ENCODE results near the gene FAM107B.

The FAM107B gene

DNA sequence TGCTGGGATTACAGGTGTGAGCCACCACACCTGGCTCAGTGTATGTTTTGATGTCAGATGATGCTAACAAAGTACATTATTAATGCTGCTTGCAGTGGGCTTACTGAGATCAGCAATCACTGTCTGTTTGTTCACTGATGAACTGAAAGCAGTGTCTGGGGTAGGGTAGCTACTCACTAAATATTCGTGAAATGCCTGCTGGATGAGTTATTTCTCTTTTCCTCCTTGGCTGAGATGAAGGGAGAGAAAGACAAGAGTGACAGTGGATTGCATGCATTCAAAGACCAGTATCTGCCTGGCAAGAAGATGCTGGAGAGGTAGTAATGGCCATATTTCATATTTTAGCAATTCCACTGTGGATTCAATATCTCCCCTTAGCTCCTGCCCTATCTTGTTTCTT is 32.3 kb downstream of the FAM107B start:
- in situ Hi-C loops (cut with HindIII; ENCODE audit: low sequenced_read_pairs), result no loop called here
- DNase-seq (ENCODE audit: low read depth, low spot score), result no peak
- TF ChIP-seq, protein P1, sequence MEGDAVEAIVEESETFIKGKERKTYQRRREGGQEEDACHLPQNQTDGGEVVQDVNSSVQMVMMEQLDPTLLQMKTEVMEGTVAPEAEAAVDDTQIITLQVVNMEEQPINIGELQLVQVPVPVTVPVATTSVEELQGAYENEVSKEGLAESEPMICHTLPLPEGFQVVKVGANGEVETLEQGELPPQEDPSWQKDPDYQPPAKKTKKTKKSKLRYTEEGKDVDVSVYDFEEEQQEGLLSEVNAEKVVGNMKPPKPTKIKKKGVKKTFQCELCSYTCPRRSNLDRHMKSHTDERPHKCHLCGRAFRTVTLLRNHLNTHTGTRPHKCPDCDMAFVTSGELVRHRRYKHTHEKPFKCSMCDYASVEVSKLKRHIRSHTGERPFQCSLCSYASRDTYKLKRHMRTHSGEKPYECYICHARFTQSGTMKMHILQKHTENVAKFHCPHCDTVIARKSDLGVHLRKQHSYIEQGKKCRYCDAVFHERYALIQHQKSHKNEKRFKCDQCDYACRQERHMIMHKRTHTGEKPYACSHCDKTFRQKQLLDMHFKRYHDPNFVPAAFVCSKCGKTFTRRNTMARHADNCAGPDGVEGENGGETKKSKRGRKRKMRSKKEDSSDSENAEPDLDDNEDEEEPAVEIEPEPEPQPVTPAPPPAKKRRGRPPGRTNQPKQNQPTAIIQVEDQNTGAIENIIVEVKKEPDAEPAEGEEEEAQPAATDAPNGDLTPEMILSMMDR (IDR thresholded peaks at IDR 0.05; ENCODE audit: low read depth, low read length), result no peak
- no peak overlapping the region for H3K4me3 ChIP-seq (ENCODE audit: low read depth, low read length)

DNA sequence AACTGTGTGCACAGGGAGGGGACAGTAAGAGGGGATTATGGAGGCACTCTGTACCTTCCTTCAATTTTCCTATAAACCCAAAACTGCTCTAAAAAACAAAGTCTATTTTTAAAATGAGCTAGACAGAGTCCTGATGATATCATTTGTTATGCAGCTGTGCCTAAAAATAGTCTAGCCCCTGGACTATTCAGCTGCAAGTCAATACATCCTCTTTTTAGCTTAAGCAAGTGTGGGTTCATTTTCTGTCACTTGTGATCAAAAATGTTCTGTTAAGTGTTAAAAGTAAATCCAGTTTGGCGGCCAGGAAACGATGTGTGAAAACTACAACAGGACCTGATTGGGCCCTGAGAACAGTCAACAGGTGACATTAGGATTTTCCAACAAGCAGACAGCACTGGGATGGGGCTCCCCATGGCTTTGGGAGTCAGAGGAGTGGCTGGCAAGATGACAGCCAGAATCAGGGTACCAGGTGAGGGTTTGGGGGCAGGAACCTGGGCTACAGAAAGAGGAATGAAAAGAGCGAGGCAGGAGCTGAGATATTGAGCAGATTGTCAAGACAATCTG is 33.9 kb downstream of the FAM107B start:
- no peak for DNase-seq (ENCODE audit: low read depth, low spot score)
- in situ Hi-C loops (cut with HindIII; ENCODE audit: low sequenced_read_pairs), result no loop called here
- no peak overlapping the region for H3K4me3 ChIP-seq (ENCODE audit: low read depth, low read length)
- TF ChIP-seq, protein P1 (IDR thresholded peaks at IDR 0.05; ENCODE audit: low read depth, low read length), result no peak

DNA sequence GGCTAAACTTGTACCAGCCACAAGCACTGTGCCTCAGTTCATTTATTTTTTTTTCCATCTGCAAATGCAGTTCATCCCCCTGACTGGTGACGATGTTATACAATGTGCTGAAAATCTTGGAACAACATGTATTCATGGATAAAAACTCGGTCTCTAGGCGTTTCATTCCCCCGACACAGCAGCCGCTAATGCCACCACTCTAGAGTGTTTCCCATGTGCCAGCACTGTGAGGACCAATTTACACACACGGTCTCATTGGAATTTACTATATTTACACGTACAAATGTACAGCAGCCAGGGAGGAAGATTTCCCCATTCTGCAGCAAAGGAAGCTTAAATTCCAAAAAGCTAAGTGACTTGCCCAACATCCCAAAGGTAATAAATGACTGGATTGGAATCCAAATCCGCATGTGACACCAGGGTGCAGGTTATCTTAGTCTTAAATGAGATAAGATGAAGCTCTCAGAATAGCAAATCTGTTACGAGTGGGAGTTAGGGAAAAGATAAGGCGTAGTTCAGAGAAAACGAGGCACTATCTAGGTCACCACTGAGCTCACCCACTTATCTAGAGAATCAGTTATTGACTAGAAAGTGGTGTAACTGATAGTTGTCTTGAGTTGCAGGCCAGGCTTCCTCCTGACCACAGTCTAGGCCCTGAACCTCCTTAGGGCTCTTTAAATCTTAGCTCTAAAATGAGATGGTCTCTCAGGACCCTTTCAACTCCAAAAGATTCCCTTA is 36.7 kb downstream of the FAM107B start:
- TF ChIP-seq, protein P1 (IDR thresholded peaks at IDR 0.05; ENCODE audit: low read depth, low read length), result no peak
- in situ Hi-C loops (cut with HindIII; ENCODE audit: low sequenced_read_pairs), result no loop called here
- DNase-seq (ENCODE audit: low read depth, low spot score), result no peak
- no peak overlapping the region for H3K4me3 ChIP-seq (ENCODE audit: low read depth, low read length)

DNA sequence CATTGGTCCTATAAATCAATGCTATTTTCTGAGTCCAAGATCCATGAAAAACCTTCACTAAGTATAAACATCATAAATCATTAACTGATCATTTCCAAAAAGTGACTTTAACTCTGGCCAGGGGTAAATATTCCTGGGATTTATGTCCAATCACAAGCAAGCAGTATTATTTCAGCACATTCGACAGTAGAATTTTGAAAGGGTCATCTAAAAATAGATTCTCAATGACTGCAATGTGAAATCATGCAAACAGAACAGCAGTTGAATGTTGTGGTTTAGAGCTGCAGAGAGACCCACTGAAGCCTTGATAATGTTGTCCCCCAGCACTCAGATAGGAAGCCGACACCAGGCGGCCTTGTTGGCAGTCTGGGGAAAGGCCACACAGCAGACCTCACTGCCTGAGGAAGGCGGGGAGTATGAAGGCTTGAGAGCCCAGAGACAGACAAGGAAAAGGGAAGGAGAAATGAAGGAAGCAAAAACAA is 38.1 kb downstream of the FAM107B start:
- peak; percentile 43 for DNase-seq (ENCODE audit: low read depth, low spot score)
- TF ChIP-seq, protein P1 (IDR thresholded peaks at IDR 0.05; ENCODE audit: low read depth, low read length), result no peak
- H3K4me3 ChIP-seq (ENCODE audit: low read depth, low read length), result no peak overlapping the region
- in situ Hi-C loops (cut with HindIII; ENCODE audit: low sequenced_read_pairs), result no loop called here

DNA sequence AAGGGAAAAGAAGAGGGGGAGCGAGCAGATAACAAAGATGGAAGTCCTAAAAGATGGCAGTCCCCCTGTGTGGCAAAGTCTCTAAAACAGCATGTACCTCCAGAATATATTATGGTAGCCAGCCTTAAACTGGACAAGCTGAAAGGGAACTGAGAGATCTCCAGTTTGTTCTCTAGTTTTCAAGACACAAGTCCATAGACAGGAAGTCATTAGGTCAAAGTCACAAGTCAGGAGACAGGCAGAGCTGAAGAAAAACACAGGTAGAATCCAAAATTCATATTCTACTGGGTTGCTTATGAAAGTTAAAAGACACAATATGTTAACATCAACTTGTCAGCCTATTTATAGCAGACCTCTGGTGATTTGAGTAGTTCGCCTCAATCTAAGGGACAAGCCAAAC is 38.7 kb downstream of the FAM107B start:
- H3K4me3 ChIP-seq (ENCODE audit: low read depth, low read length), result no peak overlapping the region
- DNase-seq (ENCODE audit: low read depth, low spot score), result no peak
- TF ChIP-seq, protein P1 (IDR thresholded peaks at IDR 0.05; ENCODE audit: low read depth, low read length), result no peak
- in situ Hi-C loops (cut with HindIII; ENCODE audit: low sequenced_read_pairs), result no loop called here

DNA sequence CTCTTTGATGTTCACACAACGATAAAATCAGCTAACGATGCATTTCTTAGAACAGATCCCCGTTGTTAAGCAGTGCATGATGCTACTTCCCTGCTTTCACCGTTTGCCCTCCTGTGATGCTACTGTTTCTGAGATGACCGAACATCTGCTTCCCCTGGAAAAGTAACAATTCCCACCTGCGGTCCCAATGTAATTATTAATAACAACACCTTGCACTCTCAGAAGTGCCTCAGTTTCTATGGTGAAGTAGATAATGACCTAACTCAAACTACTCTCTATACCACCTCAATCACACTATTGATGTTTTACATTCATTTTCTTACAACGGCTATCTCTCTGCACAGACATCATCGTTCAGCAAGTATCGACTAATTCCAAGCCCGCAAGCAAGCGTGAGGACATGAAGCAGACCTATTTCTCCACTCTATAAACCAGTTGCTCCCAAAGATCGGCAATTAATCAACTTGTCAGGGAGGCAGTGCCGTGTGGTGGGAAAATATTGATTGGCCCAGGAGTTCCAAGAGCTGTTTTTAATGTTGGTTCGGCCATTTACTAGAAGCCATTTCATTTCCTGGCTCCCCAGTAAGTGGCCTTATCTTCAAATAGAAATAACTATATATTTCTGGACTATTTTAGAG is 42.7 kb downstream of the FAM107B start:
- no peak for DNase-seq (ENCODE audit: low read depth, low spot score)
- in situ Hi-C loops (cut with HindIII; ENCODE audit: low sequenced_read_pairs), result no loop called here
- TF ChIP-seq, protein P1 (IDR thresholded peaks at IDR 0.05; ENCODE audit: low read depth, low read length), result no peak
- H3K4me3 ChIP-seq (ENCODE audit: low read depth, low read length), result no peak overlapping the region
